IMR-90 (cell line): ENCODE measurements around the gene SLFN12.
"Not testable (repeated sequence)": the region's sequence is repeated elsewhere in the genome, so short reads cannot be mapped to it uniquely, and the experiment has no call there.

Experiments
- BHLHE40 ChIP-seq: fragments of 150-350 bp; IDR thresholded peaks from 2 replicates; pipeline ENCODE4 v1.6.1; 2016; ENCODE audit warnings: mild to moderate bottlenecking, low read depth, low read length
- CEBPB ChIP-seq: IDR thresholded peaks from 2 replicates; pipeline ENCODE4 v1.6.1; 2012; ENCODE audit warnings: low read depth, low read length, improper control_type of control experiment
- CTCF ChIP-seq: conservative IDR thresholded peaks from 2 replicates; pipeline ENCODE4 v1.5.1; 2012; ENCODE audit warnings: mild to moderate bottlenecking, low read depth, low read length, improper control_type of control experiment
- ELK1 ChIP-seq: fragments of 150-350 bp; IDR thresholded peaks from 2 replicates; pipeline ENCODE4 v1.6.1; 2016; ENCODE audit warnings: low read depth, mild to moderate bottlenecking, low read length, moderate library complexity, borderline replicate concordance
- FOS ChIP-seq: fragments of 150-350 bp; IDR thresholded peaks from 2 replicates; pipeline ENCODE4 v1.6.1; 2016; ENCODE audit warnings: low read depth, low read length
- MAFK ChIP-seq: IDR thresholded peaks from 2 replicates; pipeline ENCODE4 v1.6.1; 2012; ENCODE audit warnings: low read depth, low read length, improper control_type of control experiment
- MAZ ChIP-seq: IDR thresholded peaks from 2 replicates; pipeline ENCODE4 v1.6.1; 2012; ENCODE audit warnings: low read depth, mild to moderate bottlenecking, low read length, improper control_type of control experiment, moderate library complexity, borderline replicate concordance
- MXI1 ChIP-seq: IDR thresholded peaks from 2 replicates; pipeline ENCODE4 v1.6.1; 2012; ENCODE audit warnings: low read depth, mild to moderate bottlenecking, low read length, moderate library complexity, borderline replicate concordance
- NFE2L2 ChIP-seq: fragments of 150-350 bp; IDR thresholded peaks from 2 replicates; pipeline ENCODE4 v1.6.1; 2016; ENCODE audit warnings: low read depth, mild to moderate bottlenecking, low read length
- POLR2A ChIP-seq: IDR thresholded peaks from 2 replicates; pipeline ENCODE4 v1.6.1; 2012; ENCODE audit warnings: mild to moderate bottlenecking, low read depth, low read length
- RAD21 ChIP-seq: IDR thresholded peaks from 2 replicates; pipeline ENCODE4 v1.6.1; 2012; ENCODE audit warnings: low read length, improper control_type of control experiment
- RCOR1 ChIP-seq: IDR thresholded peaks from 2 replicates; pipeline ENCODE4 v1.6.1; 2012; ENCODE audit warnings: mild to moderate bottlenecking, low read length, improper control_type of control experiment; ENCODE audit not compliant: insufficient replicate concordance
- RFX5 ChIP-seq: IDR thresholded peaks from 2 replicates; pipeline ENCODE4 v1.8.0; 2012; ENCODE audit warnings: low read depth, mild to moderate bottlenecking, low read length, moderate library complexity
- USF2 ChIP-seq: fragments of 150-350 bp; IDR thresholded peaks from 2 replicates; pipeline ENCODE4 v1.6.1; 2017; ENCODE audit warnings: mild to moderate bottlenecking, antibody characterized with exemption, low read length, low read depth

GRCh38 chr17:35393783-35394182, 38.5 kb downstream of the SLFN12 start:
- TF ChIP-seq CEBPB, CTCF, BHLHE40, POLR2A, RFX5, MAFK, MXI1, USF2, RCOR1, RAD21, NFE2L2, MAZ, ELK1, FOS: not testable (repeated sequence)
